ENCODE measurements around the gene CTBP1.

Gene CTBP1

DNA sequence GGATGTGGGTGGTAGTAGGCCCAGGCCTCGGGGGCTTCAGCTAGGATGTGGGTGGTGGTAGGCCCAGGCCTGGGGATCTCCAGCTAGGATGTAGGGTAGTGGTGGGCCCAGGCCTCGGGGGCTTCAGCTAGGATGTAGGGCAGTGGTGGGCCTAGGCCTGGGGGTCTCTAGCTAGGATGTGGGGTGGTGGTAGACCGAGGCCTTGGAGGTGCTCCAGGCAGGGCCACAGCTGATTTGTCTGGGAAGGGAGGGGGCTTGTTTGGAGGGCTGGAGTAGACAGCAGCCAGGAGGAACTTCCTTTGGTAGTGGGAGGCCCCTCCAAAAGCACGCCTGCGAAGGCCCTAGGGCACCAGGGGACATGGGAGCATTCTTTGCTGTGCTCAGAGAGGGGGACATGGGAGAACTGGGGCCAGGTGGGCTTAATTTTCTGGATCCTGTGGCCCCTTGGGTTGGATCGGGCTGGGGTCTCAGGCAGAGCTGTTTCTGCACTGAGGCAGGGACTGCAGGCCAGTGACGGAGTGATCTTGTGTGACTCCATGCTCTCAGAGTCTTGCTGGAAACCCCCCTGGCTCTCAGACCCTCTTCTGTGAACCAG, 73.2 kb downstream of the CTBP1 start:
- DNase-seq, result peak in 2 of 42 donors; percentile 5 to 15
- intact Hi-C loops (cut with DNase I), result no loop called here

DNA sequence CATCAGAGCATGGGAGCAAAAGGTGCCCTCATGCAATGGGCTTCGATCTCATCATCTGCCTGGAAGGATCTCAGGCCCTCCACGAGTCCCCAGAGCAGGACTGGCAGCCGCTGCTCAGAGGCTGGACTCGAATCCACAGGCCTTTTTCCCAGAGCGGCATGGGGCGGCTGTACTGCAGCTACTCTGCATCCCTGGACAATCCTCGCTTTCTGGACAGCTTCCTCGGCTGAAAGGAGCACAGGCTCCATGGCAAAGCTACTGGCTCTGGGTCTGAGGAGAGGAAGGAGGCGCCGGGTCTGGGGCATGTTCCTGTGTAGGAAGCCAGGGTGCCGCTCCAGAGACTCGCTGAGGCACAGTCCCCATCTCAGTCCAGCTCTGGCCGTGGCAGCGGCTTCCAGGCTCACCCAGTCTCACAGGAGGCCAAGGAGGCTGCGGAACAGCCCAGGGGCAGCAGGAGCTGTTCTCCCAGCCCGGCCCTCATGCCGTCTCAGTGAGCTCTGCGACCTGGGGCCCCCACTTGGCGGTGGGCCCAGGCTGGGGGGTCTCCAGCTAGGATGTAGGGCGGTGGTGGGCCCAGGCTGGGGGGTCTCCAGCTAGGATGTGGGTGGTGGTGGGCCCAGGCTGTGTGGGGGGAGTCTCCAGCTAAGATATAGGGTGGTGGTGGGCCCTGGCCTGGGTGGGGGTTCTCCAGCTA, 73.8 kb downstream of the CTBP1 start:
- DNase-seq, result peak in 3 of 42 donors; percentile 6 to 40 (median 33)
- intact Hi-C loops (cut with DNase I), result no loop called here

DNA sequence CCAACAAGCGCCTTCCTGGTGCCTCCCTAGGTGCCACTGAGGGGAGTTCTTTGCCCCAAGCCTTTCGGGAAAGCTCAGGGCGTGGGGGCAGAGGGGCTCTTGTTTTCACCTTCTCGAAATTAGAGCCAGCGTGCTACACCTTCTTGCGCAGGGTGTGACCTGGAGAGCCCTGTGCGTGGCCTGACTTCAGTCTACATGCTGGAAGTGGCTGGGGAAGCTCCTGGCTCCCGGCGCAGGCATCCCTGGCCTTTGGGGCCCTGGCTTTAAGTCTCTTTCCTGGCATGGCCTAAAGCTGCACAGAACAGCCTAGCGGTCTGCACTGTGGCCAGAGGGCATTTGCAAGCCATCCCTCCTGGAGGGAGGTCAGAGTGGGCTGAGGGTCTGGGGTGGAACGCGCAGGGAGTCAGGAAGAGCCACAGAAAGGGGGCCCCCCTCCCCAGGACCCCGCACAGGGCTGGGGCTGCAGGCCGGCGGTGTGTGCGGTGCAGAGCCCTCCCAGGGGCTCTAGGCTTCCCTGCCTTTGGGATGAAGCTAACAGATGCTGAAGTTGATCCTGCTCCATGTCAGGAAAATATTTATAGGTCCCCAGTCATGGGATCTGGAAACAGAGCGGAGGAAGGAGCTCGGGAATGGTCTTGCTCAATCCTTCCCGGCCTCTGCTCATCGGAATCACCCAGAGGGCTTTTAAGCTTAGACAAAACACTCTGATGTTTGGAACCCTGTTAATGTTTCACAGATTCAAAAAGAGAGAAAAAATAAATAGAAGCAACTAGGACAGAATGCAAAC, 75.8 kb downstream of the CTBP1 start:
- no peak for DNase-seq
- intact Hi-C loops (cut with DNase I), result no loop called here

DNA sequence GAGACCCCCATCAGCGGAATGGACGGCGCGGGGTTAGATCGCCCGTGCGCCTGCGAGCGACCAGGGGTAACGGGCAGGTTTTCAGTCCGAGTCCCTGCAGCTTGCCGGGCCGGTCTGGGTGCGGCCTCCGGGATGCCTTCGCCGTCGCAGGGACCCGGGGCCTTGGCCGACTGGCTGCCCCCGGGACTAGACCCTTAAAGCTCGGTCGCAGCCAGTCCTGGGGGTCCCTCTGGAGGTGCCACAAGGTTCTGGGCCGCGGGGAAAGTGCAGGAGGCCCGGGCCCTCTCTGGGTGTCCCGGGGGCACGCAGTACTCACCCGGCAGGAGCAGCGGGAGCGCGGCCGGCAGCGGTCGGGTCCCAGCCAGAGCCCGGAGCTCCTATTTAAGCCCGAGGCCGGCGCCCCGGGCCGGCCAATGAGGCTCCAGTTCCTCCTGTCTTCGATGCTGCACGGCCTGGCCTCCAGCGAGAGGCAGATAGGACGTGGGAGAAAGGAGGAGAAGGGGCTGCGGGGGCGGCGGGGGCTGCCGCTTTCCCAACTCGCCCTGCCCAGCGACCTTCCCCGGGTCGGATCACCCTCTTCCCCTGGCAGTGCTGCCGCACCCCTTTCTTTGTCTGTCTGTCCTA, 76.6 kb downstream of the CTBP1 start, which contains the start of gene SPON2:
Gene SPON2 (minus strand): TSS at position 356 of the 624 bp plus-strand sequence.
- intact Hi-C loops (cut with DNase I), result no loop called here
- no peak for DNase-seq

DNA sequence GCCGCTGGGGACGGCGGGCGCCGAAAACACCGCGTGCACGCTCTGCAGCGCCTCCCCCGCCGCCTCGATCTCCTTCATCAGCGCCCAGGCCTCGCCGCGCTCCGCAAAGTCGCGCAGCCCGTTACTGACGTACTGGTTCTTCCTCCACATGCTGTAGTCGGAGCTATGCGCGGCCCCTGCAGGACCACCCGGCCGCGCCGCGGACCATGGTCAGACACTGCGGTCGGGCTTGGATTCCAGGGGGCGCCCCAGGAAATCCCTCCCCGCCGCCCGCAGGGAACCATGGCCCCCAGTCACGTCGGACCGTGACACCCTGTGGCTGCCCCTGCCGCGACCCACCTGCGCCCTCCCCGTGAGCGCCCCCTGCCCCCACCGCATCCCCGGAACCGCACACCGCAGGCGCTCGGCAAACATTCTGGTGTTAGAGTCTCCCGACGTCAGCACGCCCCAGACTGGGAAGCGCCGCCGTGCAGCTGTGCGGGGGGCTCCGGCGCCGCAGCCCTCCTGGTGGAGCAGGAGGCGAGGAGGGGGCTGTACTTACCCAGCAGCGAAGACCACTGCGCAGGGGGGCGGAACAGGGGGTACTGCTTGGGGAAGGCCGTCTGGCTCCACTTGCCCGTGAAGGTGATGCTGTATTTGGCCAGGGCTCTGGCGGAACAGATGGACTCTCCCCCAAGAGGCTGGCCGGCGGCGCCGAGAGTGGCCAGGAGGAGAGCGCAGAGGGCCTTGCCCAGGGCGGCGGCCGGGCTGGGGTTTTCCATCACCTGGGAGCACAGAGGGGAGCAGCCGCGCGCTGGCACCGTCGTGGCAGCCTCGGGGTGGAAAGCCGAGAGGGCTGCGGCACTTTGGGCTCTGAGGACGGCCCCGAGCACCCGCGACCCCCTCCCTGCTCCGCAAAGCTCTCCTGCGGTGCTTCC, 77.4 kb downstream of the CTBP1 start:
- peak in 6 of 42 donors; percentile 23 to 55 (median 38) for DNase-seq
- intact Hi-C loops (cut with DNase I), result no loop called here

DNA sequence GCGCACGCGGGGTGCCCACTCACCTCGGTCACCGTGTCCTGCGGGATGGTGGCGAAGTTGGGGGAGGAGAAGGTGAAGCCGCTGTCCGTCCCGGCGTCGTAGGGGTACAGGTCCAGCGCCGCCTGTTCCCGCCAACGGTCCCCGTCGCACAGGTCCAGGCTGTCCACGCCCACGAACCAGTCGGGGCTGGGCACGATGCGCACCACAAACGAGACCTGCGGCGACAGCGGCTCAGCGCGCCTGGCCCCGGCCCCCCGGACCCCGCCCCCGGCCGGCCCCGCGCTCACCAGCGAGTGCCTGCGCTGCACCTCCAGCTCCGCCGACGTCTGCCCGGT, 78.0 kb downstream of the CTBP1 start:
- no peak for DNase-seq
- intact Hi-C loops (cut with DNase I), result no loop called here

DNA sequence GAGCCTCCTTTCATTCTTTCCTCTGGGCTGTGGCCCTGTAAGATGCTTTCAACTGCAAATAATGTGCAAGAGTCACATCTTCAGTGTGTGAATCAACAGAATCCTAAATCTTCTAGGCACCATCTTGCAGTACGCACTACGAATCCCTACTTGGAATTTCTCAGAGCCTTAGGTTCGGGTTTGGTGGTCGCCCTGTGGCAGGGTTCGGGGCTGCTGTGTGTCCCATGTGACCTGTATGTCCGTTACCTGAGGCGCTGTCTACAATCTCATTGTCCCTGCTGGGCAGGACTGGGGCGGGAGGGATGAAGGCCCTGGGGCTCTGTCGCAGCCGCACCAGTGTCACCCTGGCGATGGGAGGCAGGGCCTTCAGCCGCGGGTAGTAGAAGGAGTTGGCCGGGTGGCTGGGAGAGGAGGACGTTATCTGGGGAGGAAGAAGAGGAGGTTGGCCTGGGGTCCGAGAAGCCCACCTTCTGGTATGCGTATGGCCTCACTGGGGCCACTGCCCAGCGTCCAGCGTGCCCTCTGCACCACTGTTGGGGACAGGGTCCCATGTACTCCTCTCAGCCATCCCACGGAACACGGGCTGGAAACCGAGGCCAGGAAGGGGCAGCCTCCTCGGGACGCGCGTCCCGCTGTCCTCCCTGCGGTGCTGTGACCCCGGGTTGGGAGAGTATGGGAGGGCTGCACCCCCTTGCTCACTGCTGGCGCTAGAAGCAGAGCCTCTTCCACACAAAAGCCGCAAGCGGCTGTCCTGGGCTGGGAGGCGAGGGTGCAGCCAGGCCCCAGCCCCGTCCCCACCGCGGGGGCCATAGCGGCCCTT, 78.6 kb downstream of the CTBP1 start:
- intact Hi-C loops (cut with DNase I), result no loop called here
- no peak for DNase-seq

DNA sequence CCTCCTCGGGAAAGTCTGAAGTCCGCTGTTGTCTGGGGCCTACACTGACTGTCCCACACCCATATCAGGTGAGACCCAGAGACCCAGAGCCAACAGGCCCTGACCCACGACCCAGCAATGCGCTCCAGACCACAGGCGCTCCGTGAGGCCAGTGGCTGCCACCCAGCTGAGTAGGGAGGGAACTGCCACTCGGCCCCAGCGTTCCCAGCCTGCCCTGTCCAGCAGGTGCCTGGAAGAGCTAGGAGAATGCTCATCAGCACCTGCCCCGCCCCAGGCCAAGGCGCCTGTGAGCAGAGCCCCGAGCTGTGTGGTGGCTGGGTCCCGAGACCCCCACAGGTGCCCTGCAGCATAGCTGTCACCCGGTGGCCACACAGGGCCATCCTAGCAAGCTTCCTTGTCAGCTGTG, 79.2 kb downstream of the CTBP1 start:
- DNase-seq, result no peak

DNA sequence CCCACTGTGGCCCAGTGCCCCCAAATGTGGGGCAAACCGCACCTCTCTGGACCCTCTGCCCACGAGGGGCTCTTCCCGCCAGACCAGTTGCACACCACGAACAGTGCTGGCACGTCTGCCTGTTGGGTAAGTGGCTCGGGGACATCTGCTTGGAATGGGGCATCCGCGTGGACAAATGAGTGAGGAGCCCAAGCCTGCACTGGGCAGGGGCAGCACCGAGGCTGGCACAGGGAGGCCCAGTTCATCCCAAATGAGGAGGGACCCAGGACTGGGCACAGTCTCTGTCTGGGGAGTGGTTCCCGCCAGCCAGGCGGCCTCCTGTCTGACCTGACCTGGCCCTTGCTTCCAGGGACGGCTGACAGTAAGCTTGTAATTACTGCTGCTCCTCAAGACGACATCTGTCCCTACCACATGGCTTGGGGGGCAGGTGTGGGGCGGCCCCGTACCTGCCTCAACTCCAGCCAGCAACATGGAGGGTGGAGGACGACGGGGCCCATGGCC, 79.7 kb downstream of the CTBP1 start:
- no peak for DNase-seq

More for the DNA sequence above, 79.2 kb downstream of the CTBP1 start:
- intact Hi-C loops (cut with DNase I), result loop anchor here (10.0 kb wide), 2 partner anchors 75 to 175 kb away; partner anchors contain the start of genes CTBP1 and UVSSA

DNA sequence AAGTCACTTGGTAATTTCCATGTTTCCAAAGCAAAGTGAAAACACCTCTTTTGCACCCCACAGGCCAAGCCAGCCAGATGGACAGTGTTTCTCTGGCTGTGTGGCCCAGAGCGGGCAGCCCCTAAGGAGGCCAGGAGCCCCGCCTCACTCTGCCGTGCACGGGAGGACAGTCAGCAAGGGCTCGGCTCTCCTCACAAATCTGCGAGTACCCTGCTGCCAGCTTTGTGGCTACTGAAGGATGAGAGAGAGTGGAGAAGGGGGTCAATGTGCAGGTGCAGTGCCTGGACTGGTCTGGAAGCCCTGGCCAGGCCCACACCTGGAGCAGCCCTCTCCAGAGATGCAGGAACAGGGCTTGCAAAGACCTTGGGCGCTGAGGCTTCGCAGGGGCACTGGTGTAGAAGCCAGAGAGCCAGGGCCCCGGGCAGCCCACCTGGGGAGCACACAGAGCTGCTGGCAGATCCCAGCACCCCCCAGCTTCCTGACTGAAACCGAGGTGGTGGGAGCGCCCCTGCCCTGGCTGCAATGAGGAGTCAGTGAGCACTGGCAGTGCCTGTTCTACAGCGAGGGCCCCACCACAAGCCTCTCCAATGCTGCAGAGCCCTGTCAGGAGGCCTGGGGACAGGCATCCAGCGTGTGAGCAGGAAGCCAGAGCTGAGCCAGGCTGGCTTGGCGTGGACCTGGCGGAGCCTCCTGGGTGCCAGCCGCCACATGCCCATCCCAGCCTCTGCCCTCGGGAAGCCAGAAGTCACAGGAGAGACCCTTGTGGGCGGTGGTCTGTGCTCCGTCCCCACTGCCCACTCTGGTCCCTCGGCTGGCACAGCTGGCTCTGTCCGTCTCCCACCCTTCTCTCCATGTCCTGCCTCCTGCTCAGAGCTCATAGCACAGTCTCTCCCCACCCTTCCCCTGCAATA, 80.5 kb downstream of the CTBP1 start:
- no peak for DNase-seq
- intact Hi-C loops (cut with DNase I), result loop anchor here (10.0 kb wide), 2 partner anchors 76 to 176 kb away; partner anchors contain the start of genes CTBP1 and UVSSA

More for the DNA sequence above, 79.7 kb downstream of the CTBP1 start:
- intact Hi-C loops (cut with DNase I), result loop anchor here (10.0 kb wide), 2 partner anchors 76 to 176 kb away; partner anchors contain the start of genes CTBP1 and UVSSA

DNA sequence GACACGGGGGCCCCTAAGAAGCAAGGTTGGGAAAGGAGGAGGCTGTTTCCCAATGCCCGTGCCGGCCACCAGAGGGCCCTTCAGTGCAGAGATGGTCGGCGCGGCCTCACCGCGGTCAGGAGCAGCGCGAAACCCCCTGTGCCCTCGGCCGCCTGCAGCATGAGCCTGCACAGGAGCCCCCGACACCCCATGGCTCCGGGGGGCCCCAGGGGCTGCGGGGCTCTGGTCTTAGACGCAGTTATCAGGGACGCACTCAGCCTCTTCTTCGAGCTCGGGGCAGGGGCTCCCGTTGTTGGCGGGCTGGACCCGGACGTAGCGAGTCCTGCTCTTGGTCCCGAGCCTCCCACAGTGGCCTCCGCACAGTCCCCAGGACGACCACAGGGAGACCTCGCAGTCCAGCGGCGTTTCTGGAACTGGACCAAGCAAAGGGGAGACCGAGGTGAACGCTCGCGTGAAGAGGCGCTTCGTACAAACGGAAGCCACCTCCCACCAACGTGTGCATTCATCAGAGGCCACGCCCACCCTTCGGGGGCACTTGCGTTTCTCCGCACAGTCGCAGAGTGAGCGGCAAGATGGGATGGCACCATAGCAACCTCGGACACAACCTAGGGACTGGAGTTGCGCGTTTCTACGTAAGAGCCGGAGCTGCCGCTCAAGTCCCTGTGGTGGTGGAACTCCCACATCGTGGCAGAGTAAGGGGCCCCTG, 81.5 kb downstream of the CTBP1 start:
- intact Hi-C loops (cut with DNase I), result loop anchor here (10.0 kb wide), 2 partner anchors 77 to 177 kb away; partner anchors contain the start of genes CTBP1 and UVSSA
- peak; percentile 58 to 92 (median 82) for DNase-seq

DNA sequence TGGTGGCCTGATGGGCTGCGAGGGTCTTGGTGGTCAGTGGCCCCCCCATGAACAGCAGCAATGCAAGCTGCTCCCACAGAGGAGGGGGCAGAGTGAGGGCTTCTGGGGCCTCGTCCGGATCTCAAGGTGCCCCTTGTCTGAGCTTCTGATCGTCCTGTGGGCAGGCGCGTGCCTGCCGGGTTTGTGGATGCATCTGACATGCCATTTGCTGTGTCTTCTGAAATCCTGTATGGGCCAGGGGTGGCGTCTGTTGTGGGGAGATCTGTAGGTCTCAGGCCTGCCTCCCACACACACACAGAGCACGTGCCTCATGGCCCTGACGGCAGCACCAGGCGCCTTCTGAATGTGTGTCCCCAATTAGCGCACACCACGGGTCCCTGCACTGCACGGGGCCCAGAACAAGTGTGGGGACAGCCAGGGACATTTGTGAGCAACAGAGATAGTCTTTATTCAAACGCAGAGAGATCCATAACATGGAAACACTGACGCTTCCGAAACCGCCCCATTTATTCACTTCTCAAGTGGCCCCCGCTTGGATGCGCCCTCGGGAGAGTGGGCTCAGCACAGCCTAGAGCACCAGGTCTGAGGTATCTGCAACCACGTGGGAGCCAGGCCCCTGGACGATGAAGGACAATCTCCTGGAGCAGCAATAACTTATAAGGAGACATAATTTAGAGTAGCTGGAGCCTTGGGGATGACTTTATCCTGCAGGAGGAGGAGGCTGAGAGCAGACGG, 82.3 kb downstream of the CTBP1 start:
- intact Hi-C loops (cut with DNase I), result loop anchor here (10.0 kb wide), 2 partner anchors 78 to 178 kb away; partner anchors contain the start of genes CTBP1 and UVSSA
- no peak for DNase-seq

DNA sequence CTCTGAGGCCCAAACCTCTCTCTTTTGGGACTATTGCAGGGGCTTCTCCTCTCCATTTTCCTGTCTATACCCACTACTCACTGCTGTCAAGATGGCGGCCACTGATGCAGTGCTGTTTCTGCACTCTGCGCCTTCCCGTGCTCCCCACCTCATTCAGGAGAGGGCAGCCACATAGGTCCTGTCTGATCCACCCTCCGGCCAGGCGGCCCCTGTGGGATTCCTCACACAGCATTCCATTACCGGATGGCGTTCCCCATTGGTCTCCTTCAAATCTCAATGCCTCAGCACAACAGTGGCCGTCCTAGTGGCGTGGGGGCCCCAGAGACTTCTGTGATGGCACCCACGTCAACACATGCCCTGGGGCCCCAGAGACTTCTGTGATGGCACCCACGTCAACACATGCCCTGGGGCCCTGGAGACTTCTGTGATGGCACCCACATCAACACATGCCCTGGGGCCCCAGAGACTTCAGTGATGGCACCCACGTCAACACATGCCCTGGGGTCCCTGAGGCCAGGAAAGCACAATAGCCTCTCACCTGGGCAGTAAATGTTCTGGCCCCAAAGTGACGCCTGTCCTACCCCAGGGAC, 83.9 kb downstream of the CTBP1 start:
- DNase-seq, result no peak
- intact Hi-C loops (cut with DNase I), result loop anchor here (10.0 kb wide), 2 partner anchors 80 to 180 kb away; partner anchors contain the start of genes CTBP1 and UVSSA

DNA sequence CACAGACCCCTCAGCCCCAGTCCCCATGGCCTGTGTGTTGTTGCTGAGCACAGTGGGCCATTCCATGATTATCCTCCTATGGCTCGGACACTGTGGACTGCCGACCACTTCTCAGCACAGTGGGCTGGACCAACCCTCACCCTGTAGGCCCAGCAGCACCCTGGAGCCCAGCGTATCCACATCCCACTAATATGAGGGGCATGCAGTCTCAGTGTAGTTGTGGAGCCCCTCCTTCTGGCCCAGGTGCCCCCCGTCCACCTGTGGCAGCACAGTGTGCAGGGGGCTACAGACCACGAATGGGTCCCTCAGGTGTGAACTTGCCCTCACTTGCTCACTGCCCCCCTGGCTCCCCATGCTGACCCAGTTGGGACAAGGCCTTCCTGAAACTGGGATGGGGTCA, 84.5 kb downstream of the CTBP1 start:
- no peak for DNase-seq
- intact Hi-C loops (cut with DNase I), result loop anchor here (10.0 kb wide), 2 partner anchors 80 to 180 kb away; partner anchors contain the start of genes CTBP1 and UVSSA

Data from head of caudate nucleus (tissue), 42 donors.